Measurements from ENCODE around the gene IFITM10.

DNA sequence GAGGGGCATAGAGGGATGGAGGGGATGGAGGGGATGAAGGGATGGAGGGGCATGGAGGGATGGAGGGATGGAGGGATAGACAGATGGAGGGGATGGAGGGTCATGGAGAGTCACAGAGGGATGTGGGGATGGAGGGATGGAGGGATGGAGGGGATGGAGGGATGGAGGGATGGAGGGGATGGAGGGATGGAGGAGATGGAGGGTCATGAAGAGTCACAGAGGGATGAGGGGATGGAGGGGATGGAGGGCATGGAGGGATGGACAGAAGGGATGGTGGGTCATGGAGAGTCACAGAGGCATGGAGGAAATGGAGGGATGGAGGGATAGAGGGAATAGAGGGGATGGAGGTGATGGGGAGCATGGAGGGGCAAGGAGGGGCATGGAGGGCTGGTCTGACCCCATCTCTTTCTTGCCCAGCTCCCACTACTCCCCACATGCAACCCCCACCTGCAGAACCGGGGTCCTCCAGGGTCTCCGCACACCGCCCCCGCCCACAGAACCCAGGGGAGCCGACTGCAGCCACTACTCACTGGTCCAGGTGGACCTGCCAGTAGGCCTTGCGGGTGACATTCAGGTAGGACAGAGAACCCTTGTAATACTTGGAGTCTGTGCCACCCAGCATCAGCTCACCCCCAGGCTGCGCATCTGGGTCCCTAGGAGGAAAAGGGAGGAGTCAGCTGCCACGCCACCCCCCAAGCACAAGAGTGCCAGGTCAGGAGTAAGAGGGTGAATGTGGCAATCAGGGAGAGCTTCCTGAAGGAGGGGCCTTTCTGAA is 4.2 kb upstream of the IFITM10 start:
- no peak for TF ChIP-seq POLR2A (IDR thresholded peaks at IDR 0.05)
- TF ChIP-seq, protein P1, sequence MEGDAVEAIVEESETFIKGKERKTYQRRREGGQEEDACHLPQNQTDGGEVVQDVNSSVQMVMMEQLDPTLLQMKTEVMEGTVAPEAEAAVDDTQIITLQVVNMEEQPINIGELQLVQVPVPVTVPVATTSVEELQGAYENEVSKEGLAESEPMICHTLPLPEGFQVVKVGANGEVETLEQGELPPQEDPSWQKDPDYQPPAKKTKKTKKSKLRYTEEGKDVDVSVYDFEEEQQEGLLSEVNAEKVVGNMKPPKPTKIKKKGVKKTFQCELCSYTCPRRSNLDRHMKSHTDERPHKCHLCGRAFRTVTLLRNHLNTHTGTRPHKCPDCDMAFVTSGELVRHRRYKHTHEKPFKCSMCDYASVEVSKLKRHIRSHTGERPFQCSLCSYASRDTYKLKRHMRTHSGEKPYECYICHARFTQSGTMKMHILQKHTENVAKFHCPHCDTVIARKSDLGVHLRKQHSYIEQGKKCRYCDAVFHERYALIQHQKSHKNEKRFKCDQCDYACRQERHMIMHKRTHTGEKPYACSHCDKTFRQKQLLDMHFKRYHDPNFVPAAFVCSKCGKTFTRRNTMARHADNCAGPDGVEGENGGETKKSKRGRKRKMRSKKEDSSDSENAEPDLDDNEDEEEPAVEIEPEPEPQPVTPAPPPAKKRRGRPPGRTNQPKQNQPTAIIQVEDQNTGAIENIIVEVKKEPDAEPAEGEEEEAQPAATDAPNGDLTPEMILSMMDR (IDR thresholded peaks at IDR 0.05) = no peak
- TF ChIP-seq POLR2AphosphoS5 (IDR thresholded peaks at IDR 0.05; ENCODE audit: insufficient read depth in 1 of 2, low read depth in 1 of 2) = no peak
